ENCODE results near the gene SCAMP5.
A peak's percentile ranks its signal among the peaks of the same experiment; 100 is the strongest.

Gene SCAMP5

GRCh38 chr15:74988007-74988800 is 7.2 kb upstream of the SCAMP5 start:
- DNase-seq (ENCODE audit: low read depth in 1 of 2, low spot score in 1 of 2): peak in 1 of 2 experiments; percentile 85
- no peak for TF ChIP-seq JUND (IDR thresholded peaks at IDR 0.05; ENCODE audit: low read depth)
- in situ Hi-C loops (cut with HindIII; ENCODE audit: low pct_unique_long_range_greater_than_20kb, low sequenced_read_pairs): no loop called here

- in situ Hi-C loops (cut with HindIII; ENCODE audit: low pct_unique_long_range_greater_than_20kb, low sequenced_read_pairs): no loop called here
- DNase-seq (ENCODE audit: low read depth in 1 of 2, low spot score in 1 of 2): no peak
- TF ChIP-seq JUND (IDR thresholded peaks at IDR 0.05; ENCODE audit: low read depth): no peak
These were observed 5.8 kb upstream of the SCAMP5 start for GRCh38 chr15:74989527-74989926.

- in situ Hi-C loops (cut with HindIII; ENCODE audit: low pct_unique_long_range_greater_than_20kb, low sequenced_read_pairs): no loop called here
- DNase-seq (ENCODE audit: low read depth in 1 of 2, low spot score in 1 of 2): no peak
- no peak for TF ChIP-seq JUND (IDR thresholded peaks at IDR 0.05; ENCODE audit: low read depth)
These were observed 2.7 kb upstream of the SCAMP5 start for GRCh38 chr15:74992619-74993018.

- in situ Hi-C loops (cut with HindIII; ENCODE audit: low pct_unique_long_range_greater_than_20kb, low sequenced_read_pairs): no loop called here
- no peak for DNase-seq (ENCODE audit: low read depth in 1 of 2, low spot score in 1 of 2)
- TF ChIP-seq JUND (IDR thresholded peaks at IDR 0.05; ENCODE audit: low read depth): no peak
These were observed 1.1 kb upstream of the SCAMP5 start for GRCh38 chr15:74994236-74994635.

GRCh38 chr15:74994685-74995084 is 678 bp upstream of the SCAMP5 start:
- in situ Hi-C loops (cut with HindIII; ENCODE audit: low pct_unique_long_range_greater_than_20kb, low sequenced_read_pairs): no loop called here
- TF ChIP-seq JUND (IDR thresholded peaks at IDR 0.05; ENCODE audit: low read depth): no peak
- no peak for DNase-seq (ENCODE audit: low read depth in 1 of 2, low spot score in 1 of 2)

- no peak for TF ChIP-seq JUND (IDR thresholded peaks at IDR 0.05; ENCODE audit: low read depth)
- no peak for DNase-seq (ENCODE audit: low read depth in 1 of 2, low spot score in 1 of 2)
- in situ Hi-C loops (cut with HindIII; ENCODE audit: low pct_unique_long_range_greater_than_20kb, low sequenced_read_pairs): no loop called here
These were observed 709 bp downstream of the SCAMP5 start for GRCh38 chr15:74995779-74996765.

GRCh38 chr15:74997141-74997540 is 1.8 kb downstream of the SCAMP5 start:
- peak in 1 of 2 experiments; percentile 16 for DNase-seq (ENCODE audit: low read depth in 1 of 2, low spot score in 1 of 2)
- in situ Hi-C loops (cut with HindIII; ENCODE audit: low pct_unique_long_range_greater_than_20kb, low sequenced_read_pairs): no loop called here
- no peak for TF ChIP-seq JUND (IDR thresholded peaks at IDR 0.05; ENCODE audit: low read depth)

GRCh38 chr15:74997543-74997942 is 2.2 kb downstream of the SCAMP5 start:
- no peak for TF ChIP-seq JUND (IDR thresholded peaks at IDR 0.05; ENCODE audit: low read depth)
- DNase-seq (ENCODE audit: low read depth in 1 of 2, low spot score in 1 of 2): no peak
- in situ Hi-C loops (cut with HindIII; ENCODE audit: low pct_unique_long_range_greater_than_20kb, low sequenced_read_pairs): no loop called here

- in situ Hi-C loops (cut with HindIII; ENCODE audit: low pct_unique_long_range_greater_than_20kb, low sequenced_read_pairs): no loop called here
- TF ChIP-seq JUND (IDR thresholded peaks at IDR 0.05; ENCODE audit: low read depth): no peak
- no peak for DNase-seq (ENCODE audit: low read depth in 1 of 2, low spot score in 1 of 2)
These were observed 5.9 kb downstream of the SCAMP5 start for GRCh38 chr15:75001310-75001709.

- no peak for TF ChIP-seq JUND (IDR thresholded peaks at IDR 0.05; ENCODE audit: low read depth)
- in situ Hi-C loops (cut with HindIII; ENCODE audit: low pct_unique_long_range_greater_than_20kb, low sequenced_read_pairs): no loop called here
- no peak for DNase-seq (ENCODE audit: low read depth in 1 of 2, low spot score in 1 of 2)
These were observed 7.0 kb downstream of the SCAMP5 start for GRCh38 chr15:75002398-75002797.

- DNase-seq (ENCODE audit: low read depth in 1 of 2, low spot score in 1 of 2): no peak
- in situ Hi-C loops (cut with HindIII; ENCODE audit: low pct_unique_long_range_greater_than_20kb, low sequenced_read_pairs): no loop called here
- TF ChIP-seq JUND (IDR thresholded peaks at IDR 0.05; ENCODE audit: low read depth): no peak
These were observed 11.9 kb downstream of the SCAMP5 start for GRCh38 chr15:75007216-75007615.

- no peak for DNase-seq (ENCODE audit: low read depth in 1 of 2, low spot score in 1 of 2)
- in situ Hi-C loops (cut with HindIII; ENCODE audit: low pct_unique_long_range_greater_than_20kb, low sequenced_read_pairs): no loop called here
- no peak for TF ChIP-seq JUND (IDR thresholded peaks at IDR 0.05; ENCODE audit: low read depth)
These were observed 12.9 kb downstream of the SCAMP5 start for GRCh38 chr15:75008221-75008625.
